Islet of Langerhans (tissue), 1 donor: Measurements from ENCODE around the gene AP5B1.

Source experiments
- FAIRE-seq: peaks from one replicate; lab custom pipeline; 2011; peaks lifted over from hg19 to GRCh38; lab: Jason Lieb, UNC

Gene AP5B1

GRCh38 chr11:65801153-65801987, 20.6 kb upstream of the AP5B1 start:
- no peak for FAIRE-seq

GRCh38 chr11:65798882-65799281, 18.1 kb upstream of the AP5B1 start:
- no peak for FAIRE-seq

- no peak for FAIRE-seq
Observed at GRCh38 chr11:65797711-65798110, 16.9 kb upstream of the AP5B1 start.

- no peak for FAIRE-seq
Observed at GRCh38 chr11:65796726-65797601, 16.2 kb upstream of the AP5B1 start.

- no peak for FAIRE-seq
Observed at GRCh38 chr11:65794570-65795510, 14.1 kb upstream of the AP5B1 start.

- no peak for FAIRE-seq
Observed at GRCh38 chr11:65793625-65794400, 13.0 kb upstream of the AP5B1 start.

- FAIRE-seq, result no peak
Observed at GRCh38 chr11:65793144-65793581, 12.4 kb upstream of the AP5B1 start.

- FAIRE-seq, result no peak
Observed at GRCh38 chr11:65792456-65792855, 11.7 kb upstream of the AP5B1 start.

GRCh38 chr11:65791719-65792213, 11.0 kb upstream of the AP5B1 start:
- FAIRE-seq, result no peak

GRCh38 chr11:65790902-65791650, 10.3 kb upstream of the AP5B1 start:
- FAIRE-seq, result no peak

- FAIRE-seq, result no peak
Observed at GRCh38 chr11:65790104-65790901, 9.5 kb upstream of the AP5B1 start.

GRCh38 chr11:65789230-65790103, 8.7 kb upstream of the AP5B1 start:
- FAIRE-seq, result no peak

- FAIRE-seq, result no peak
Observed at GRCh38 chr11:65788821-65789220, 8.0 kb upstream of the AP5B1 start.

GRCh38 chr11:65787649-65788622, 7.2 kb upstream of the AP5B1 start:
- FAIRE-seq, result no peak

- FAIRE-seq, result no peak
Observed at GRCh38 chr11:65786786-65787636, 6.2 kb upstream of the AP5B1 start, which contains the start of gene OVOL1. Gene OVOL1, plus strand, starts transcription at chr11:65787063. Its CDS starts 311 bp downstream, at chr11:65787374.
